Measurements from ENCODE around the gene TOM1L2.

GRCh38 chr17:17919169-17920107 lies 52.8 kb downstream of the TOM1L2 start:
- TF ChIP-seq CTCF (IDR thresholded peaks at IDR 0.05) (peak; percentile 42 to 79 (median 66)), POLR2AphosphoS5 (IDR thresholded peaks at IDR 0.05) (no peak), POLR2A (IDR thresholded peaks at IDR 0.05) (no peak)

All from breast epithelium (tissue), 3 donors.